LoVo (cell line): ENCODE measurements around the gene DGUOK.
A peak's percentile ranks its signal among the peaks of the same experiment; 100 is the strongest.
"Not testable (repeated sequence)": the region's sequence is repeated elsewhere in the genome, so short reads cannot be mapped to it uniquely, and the experiment has no call there.

Experiments used
- DNase-seq: peaks from one replicate; pipeline ENCODE4 v3.0.0-alpha.2; 2016; ENCODE audit warnings: low spot score

Gene DGUOK

GRCh38 chr2:73901143-73901542, 25.5 kb upstream of the DGUOK start:
- no peak for DNase-seq

GRCh38 chr2:73902284-73902683, 24.4 kb upstream of the DGUOK start:
- no peak for DNase-seq

GRCh38 chr2:73903313-73903712, 23.4 kb upstream of the DGUOK start:
- no peak for DNase-seq

GRCh38 chr2:73903949-73904613, 22.6 kb upstream of the DGUOK start:
- DNase-seq, result not testable (repeated sequence)

- DNase-seq, result no peak
Observed at GRCh38 chr2:73904952-73905351, 21.7 kb upstream of the DGUOK start.

GRCh38 chr2:73906847-73907505, 19.7 kb upstream of the DGUOK start:
- DNase-seq, result no peak

GRCh38 chr2:73907840-73908452, 18.7 kb upstream of the DGUOK start:
- peak; percentile 19 for DNase-seq

GRCh38 chr2:73908689-73909652, 17.7 kb upstream of the DGUOK start:
- no peak for DNase-seq

GRCh38 chr2:73910873-73911547, 15.7 kb upstream of the DGUOK start:
- no peak for DNase-seq

GRCh38 chr2:73911548-73912208, 15.0 kb upstream of the DGUOK start:
- no peak for DNase-seq

- no peak for DNase-seq
Observed at GRCh38 chr2:73913414-73914054, 13.1 kb upstream of the DGUOK start.

GRCh38 chr2:73914667-73915066, 12.0 kb upstream of the DGUOK start:
- DNase-seq, result no peak

- DNase-seq, result no peak
Observed at GRCh38 chr2:73915437-73915993, 11.2 kb upstream of the DGUOK start.

GRCh38 chr2:73916666-73917065, 10.0 kb upstream of the DGUOK start:
- DNase-seq, result no peak

- DNase-seq, result no peak
Observed at GRCh38 chr2:73917296-73917695, 9.4 kb upstream of the DGUOK start.

GRCh38 chr2:73917696-73918207, 8.9 kb upstream of the DGUOK start:
- no peak for DNase-seq

GRCh38 chr2:73918856-73919255, 7.8 kb upstream of the DGUOK start:
- no peak for DNase-seq

- no peak for DNase-seq
Observed at GRCh38 chr2:73919596-73920228, 7.0 kb upstream of the DGUOK start.
